Measurements from ENCODE around the gene TMEM179B. TPM values are rescaled to one million over a fixed set of nuclear protein-coding genes. Genes with fewer than 3 reads are reported as not detected.

TMEM179B gene
- total and polyA plus RNA-seq, 2 of the 13 experiments (the other 11 are each of a cell fraction or from before 2014, with no cell fraction given) = 24.8 to 25.7 TPM

GRCh38 chr11:62831520-62832335 is 44.5 kb downstream of the TMEM179B start, which contains the start of gene STX5 (continued):
- TF ChIP-seq HNF1A (IDR thresholded peaks at IDR 0.05; ENCODE audit: low read depth) = 0 out of 2 replicates have a peak, but pooled peaks have one; percentile 13
- TF ChIP-seq HNF1A (CRISPR knock-in tag; IDR thresholded peaks at IDR 0.05; ENCODE audit: borderline replicate concordance) = no peak
- TF ChIP-seq GPBP1L1 (CRISPR knock-in tag; IDR thresholded peaks at IDR 0.05) = no peak
- TF ChIP-seq ZNF501 (CRISPR knock-in tag; IDR thresholded peaks at IDR 0.05) = peak; percentile 47; the same call in 1 of the 2 replicates
- no peak for TF ChIP-seq JUNB (CRISPR knock-in tag; IDR thresholded peaks at IDR 0.05; ENCODE audit: borderline replicate concordance)
- TF ChIP-seq KDM5A (IDR thresholded peaks at IDR 0.05; ENCODE audit: borderline replicate concordance, low read length) = peak; percentile 78; the same call in 1 of the 2 replicates
- TF ChIP-seq MNT (IDR thresholded peaks at IDR 0.05) = no peak
- peak; percentile 79 to 88 for TF ChIP-seq POLR2A (IDR thresholded peaks at IDR 0.05; ENCODE audit: insufficient read depth in 1 of 2, low read depth in 2 of 2, low read length in 2 of 2)
- TF ChIP-seq SOX6 (IDR thresholded peaks at IDR 0.05) = no peak
- TF ChIP-seq SOX6 (CRISPR knock-in tag; IDR thresholded peaks at IDR 0.05) = peak; percentile 49
- 0 out of 2 replicates have a peak, but pooled peaks have one; percentile 38 for TF ChIP-seq GLI4 (CRISPR knock-in tag; IDR thresholded peaks at IDR 0.05; ENCODE audit: borderline replicate concordance)
- peak; percentile 20; the same call in 1 of the 2 replicates for TF ChIP-seq ERF (CRISPR knock-in tag; IDR thresholded peaks at IDR 0.05)
- TF ChIP-seq ZNF678 (CRISPR knock-in tag; IDR thresholded peaks at IDR 0.05) = no peak
- TF ChIP-seq ZNF761 (CRISPR knock-in tag; conservative IDR thresholded peaks at IDR 0.05) = peak; percentile 52; the same call in 1 of the 2 replicates
- TF ChIP-seq CC2D1A (CRISPR knock-in tag; IDR thresholded peaks at IDR 0.05) = no peak; the same call in 1 of the 2 replicates
- peak; percentile 90 for TF ChIP-seq ZNF883 (CRISPR knock-in tag; IDR thresholded peaks at IDR 0.05; ENCODE audit: not compliant biosample characterization)
- no peak for TF ChIP-seq PHF5A (CRISPR knock-in tag; IDR thresholded peaks at IDR 0.05; ENCODE audit: low read depth, unreplicated experiment)
- no peak for TF ChIP-seq FOXA1 (IDR thresholded peaks at IDR 0.05)
- peak; percentile 33; the same call in 1 of the 2 replicates for TF ChIP-seq FOXA1 (CRISPR knock-in tag; IDR thresholded peaks at IDR 0.05)
- no peak for TF ChIP-seq ZSCAN31 (CRISPR knock-in tag; IDR thresholded peaks at IDR 0.05; ENCODE audit: low read depth)
- no peak for TF ChIP-seq MTF1 (CRISPR knock-in tag; IDR thresholded peaks at IDR 0.05)
- TF ChIP-seq ZNF709 (CRISPR knock-in tag; IDR thresholded peaks at IDR 0.05) = peak; percentile 69; the same call in 1 of the 2 replicates
- TF ChIP-seq SIX1 (CRISPR knock-in tag; IDR thresholded peaks at IDR 0.05; ENCODE audit: borderline replicate concordance) = no peak
- peak; percentile 24 for TF ChIP-seq TBL1XR1 (IDR thresholded peaks at IDR 0.05; ENCODE audit: borderline replicate concordance, low read length, partially characterized antibody)
